GM19193 (cell line): ENCODE data around the gene NUP188.

Experiments used
- POLR2A ChIP-seq: IDR thresholded peaks from 4 replicates; pipeline ENCODE4 v1.6.1; 2011; ENCODE audit not compliant: insufficient read depth, insufficient read length; ENCODE audit errors: extremely low read depth

NUP188 gene

GRCh38 chr9:129021091-129021490 lies 73.6 kb downstream of the NUP188 start:
- no peak for TF ChIP-seq POLR2A

GRCh38 chr9:129022037-129022436 lies 74.5 kb downstream of the NUP188 start:
- TF ChIP-seq POLR2A, result no peak

GRCh38 chr9:129023036-129023907 lies 75.8 kb downstream of the NUP188 start:
- no peak for TF ChIP-seq POLR2A

- no peak for TF ChIP-seq POLR2A
Observed at GRCh38 chr9:129023908-129024233, 76.4 kb downstream of the NUP188 start.

- TF ChIP-seq POLR2A, result no peak
Observed at GRCh38 chr9:129026442-129027223, 79.1 kb downstream of the NUP188 start.

- no peak for TF ChIP-seq POLR2A
Observed at GRCh38 chr9:129027224-129027684, 79.8 kb downstream of the NUP188 start.

- no peak for TF ChIP-seq POLR2A
Observed at GRCh38 chr9:129027685-129028191, 80.2 kb downstream of the NUP188 start.

GRCh38 chr9:129028192-129028966 lies 80.9 kb downstream of the NUP188 start, which contains the start of gene SH3GLB2:
TSS of gene SH3GLB2 (minus strand) at chr9:129028331. CDS start at chr9:129028154, 177 bp downstream.
- TF ChIP-seq POLR2A, result peak; percentile 53

- no peak for TF ChIP-seq POLR2A
Observed at GRCh38 chr9:129030191-129030590, 82.7 kb downstream of the NUP188 start.

GRCh38 chr9:129031514-129031913 lies 84.0 kb downstream of the NUP188 start:
- TF ChIP-seq POLR2A, result no peak

- TF ChIP-seq POLR2A, result no peak
Observed at GRCh38 chr9:129032541-129033159, 85.2 kb downstream of the NUP188 start.

- no peak for TF ChIP-seq POLR2A
Observed at GRCh38 chr9:129033216-129033615, 85.7 kb downstream of the NUP188 start.

GRCh38 chr9:129036241-129036922 lies 88.9 kb downstream of the NUP188 start, which contains the start of gene MIGA2:
TSS of gene MIGA2 (plus strand) at chr9:129036626. CDS start at chr9:129040595, 3,969 bp downstream.
- peak; percentile 92 for TF ChIP-seq POLR2A
